ENCODE data around the gene ARHGAP1.

- TF ChIP-seq POLR2A (IDR thresholded peaks at IDR 0.05; ENCODE audit: low read depth, low read length) (no peak), CHD1 (IDR thresholded peaks at IDR 0.05; ENCODE audit: low read depth, low read length) (no peak), CEBPB (IDR thresholded peaks at IDR 0.05; ENCODE audit: low read depth, low read length) (no peak), RAD21 (IDR thresholded peaks at IDR 0.05; ENCODE audit: low read length) (no peak), NFE2L2 (IDR thresholded peaks at IDR 0.05; ENCODE audit: low read depth, low read length) (no peak), MAFK (IDR thresholded peaks at IDR 0.05; ENCODE audit: low read depth, low read length) (no peak), SMC3 (IDR thresholded peaks at IDR 0.05; ENCODE audit: low read depth, low read length) (no peak), RCOR1 (IDR thresholded peaks at IDR 0.05; ENCODE audit: insufficient replicate concordance, low read length) (no peak)
- TF ChIP-seq, protein P1, sequence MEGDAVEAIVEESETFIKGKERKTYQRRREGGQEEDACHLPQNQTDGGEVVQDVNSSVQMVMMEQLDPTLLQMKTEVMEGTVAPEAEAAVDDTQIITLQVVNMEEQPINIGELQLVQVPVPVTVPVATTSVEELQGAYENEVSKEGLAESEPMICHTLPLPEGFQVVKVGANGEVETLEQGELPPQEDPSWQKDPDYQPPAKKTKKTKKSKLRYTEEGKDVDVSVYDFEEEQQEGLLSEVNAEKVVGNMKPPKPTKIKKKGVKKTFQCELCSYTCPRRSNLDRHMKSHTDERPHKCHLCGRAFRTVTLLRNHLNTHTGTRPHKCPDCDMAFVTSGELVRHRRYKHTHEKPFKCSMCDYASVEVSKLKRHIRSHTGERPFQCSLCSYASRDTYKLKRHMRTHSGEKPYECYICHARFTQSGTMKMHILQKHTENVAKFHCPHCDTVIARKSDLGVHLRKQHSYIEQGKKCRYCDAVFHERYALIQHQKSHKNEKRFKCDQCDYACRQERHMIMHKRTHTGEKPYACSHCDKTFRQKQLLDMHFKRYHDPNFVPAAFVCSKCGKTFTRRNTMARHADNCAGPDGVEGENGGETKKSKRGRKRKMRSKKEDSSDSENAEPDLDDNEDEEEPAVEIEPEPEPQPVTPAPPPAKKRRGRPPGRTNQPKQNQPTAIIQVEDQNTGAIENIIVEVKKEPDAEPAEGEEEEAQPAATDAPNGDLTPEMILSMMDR (conservative IDR thresholded peaks at IDR 0.05; ENCODE audit: low read depth, low read length): no peak
- TF ChIP-seq, protein P2, sequence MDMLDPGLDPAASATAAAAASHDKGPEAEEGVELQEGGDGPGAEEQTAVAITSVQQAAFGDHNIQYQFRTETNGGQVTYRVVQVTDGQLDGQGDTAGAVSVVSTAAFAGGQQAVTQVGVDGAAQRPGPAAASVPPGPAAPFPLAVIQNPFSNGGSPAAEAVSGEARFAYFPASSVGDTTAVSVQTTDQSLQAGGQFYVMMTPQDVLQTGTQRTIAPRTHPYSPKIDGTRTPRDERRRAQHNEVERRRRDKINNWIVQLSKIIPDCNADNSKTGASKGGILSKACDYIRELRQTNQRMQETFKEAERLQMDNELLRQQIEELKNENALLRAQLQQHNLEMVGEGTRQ (IDR thresholded peaks at IDR 0.05; ENCODE audit: low read depth, low read length): no peak
Observed at GRCh38 chr11:46723359-46723680, 22.9 kb upstream of the ARHGAP1 start.
